ENCODE data around the gene ASB15. TPM values are rescaled to one million over a fixed set of nuclear protein-coding genes. Genes with fewer than 3 reads are reported as not detected.

ASB15 gene
- total RNA-seq, 1 donor from 2014 or later: 2.6 TPM

DNA sequence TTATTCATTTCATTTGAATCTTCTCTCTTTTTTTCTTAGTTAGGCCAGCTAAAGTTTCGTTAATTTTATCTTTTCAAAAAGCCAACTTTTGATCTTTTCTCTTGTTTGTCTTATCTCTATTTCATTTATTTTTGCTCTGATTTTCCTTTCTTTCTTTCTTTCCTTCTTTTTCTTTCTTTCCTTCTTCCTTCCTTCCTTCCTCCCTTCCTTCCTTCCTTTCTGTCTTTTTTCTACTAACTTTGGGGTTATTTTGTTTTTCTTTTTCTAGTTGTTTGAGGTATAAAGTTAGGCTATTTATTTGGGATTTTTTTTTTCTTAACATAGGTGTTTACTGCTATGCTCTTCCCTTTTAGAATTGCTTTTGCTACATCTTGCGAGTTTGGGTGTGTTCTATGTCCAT is 13.2 kb upstream of the ASB15 start:
- peaks cover 0 to 3% (median 2%) of the 10 kb centered on the region in 3 donors for H3K4me1 ChIP-seq (ENCODE audit: control insufficient read depth in 3 of 3, insufficient read depth in 3 of 3, low read length in 3 of 3)
- no peaks in the 10 kb centered on the region for H3K36me3 ChIP-seq (ENCODE audit: control insufficient read depth in 3 of 3, insufficient read depth in 3 of 3, low read length in 3 of 3)
- no peak overlapping the region for H3K27ac ChIP-seq (ENCODE audit: low read depth, low read length)
- no peak overlapping the region for H3K9ac ChIP-seq (ENCODE audit: low read depth in 1 of 3, low read length in 3 of 3)
- no peaks in the 10 kb centered on the region for H3K27me3 ChIP-seq (ENCODE audit: control insufficient read depth in 3 of 3, insufficient read depth in 3 of 3, low read length in 3 of 3)
- H3K9me3 ChIP-seq (ENCODE audit: control insufficient read depth in 3 of 3, low read length in 3 of 3): no peaks in the 10 kb centered on the region
- no peak overlapping the region for H3K4me3 ChIP-seq (ENCODE audit: low read length in 3 of 3)

- Histone ChIP-seq H3K27ac (ENCODE audit: low read depth, low read length) (no peak overlapping the region), H3K4me3 (ENCODE audit: low read length in 3 of 3) (no peak overlapping the region), H3K9me3 (ENCODE audit: control insufficient read depth in 3 of 3, low read length in 3 of 3) (no peaks in the 10 kb centered on the region), H3K9ac (ENCODE audit: low read depth in 1 of 3, low read length in 3 of 3) (no peak overlapping the region), H3K27me3 (ENCODE audit: control insufficient read depth in 3 of 3, insufficient read depth in 3 of 3, low read length in 3 of 3) (no peaks in the 10 kb centered on the region), H3K36me3 (ENCODE audit: control insufficient read depth in 3 of 3, insufficient read depth in 3 of 3, low read length in 3 of 3) (no peaks in the 10 kb centered on the region), H3K4me1 (ENCODE audit: control insufficient read depth in 3 of 3, insufficient read depth in 3 of 3, low read length in 3 of 3) (peaks cover 9 to 13% (median 12%) of the 10 kb centered on the region in 3 donors)
Measured at GRCh38 chr7:123594813-123595241, 6.8 kb upstream of the ASB15 start.

GRCh38 chr7:123598657-123599056 is 3.0 kb upstream of the ASB15 start:
- H3K36me3 ChIP-seq (ENCODE audit: control insufficient read depth in 3 of 3, insufficient read depth in 3 of 3, low read length in 3 of 3): no peaks in the 10 kb centered on the region
- no peaks in the 10 kb centered on the region for H3K27me3 ChIP-seq (ENCODE audit: control insufficient read depth in 3 of 3, insufficient read depth in 3 of 3, low read length in 3 of 3)
- H3K27ac ChIP-seq (ENCODE audit: low read depth, low read length): peak overlapping the region; percentile 96
- no peaks in the 10 kb centered on the region for H3K9me3 ChIP-seq (ENCODE audit: control insufficient read depth in 3 of 3, low read length in 3 of 3)
- H3K4me1 ChIP-seq (ENCODE audit: control insufficient read depth in 3 of 3, insufficient read depth in 3 of 3, low read length in 3 of 3): peaks cover 9 to 12% (median 11%) of the 10 kb centered on the region in 3 donors
- peak overlapping the region; percentile 57 to 68 (median 61) for H3K9ac ChIP-seq (ENCODE audit: low read depth in 1 of 3, low read length in 3 of 3)
- H3K4me3 ChIP-seq (ENCODE audit: low read length in 3 of 3): peak overlapping the region in 2 of 3 donors; percentile 4 to 22

GRCh38 chr7:123599766-123600165 is 1.9 kb upstream of the ASB15 start:
- H3K27me3 ChIP-seq (ENCODE audit: control insufficient read depth in 3 of 3, insufficient read depth in 3 of 3, low read length in 3 of 3): no peaks in the 10 kb centered on the region
- H3K27ac ChIP-seq (ENCODE audit: low read depth, low read length): peak overlapping the region; percentile 96
- H3K9ac ChIP-seq (ENCODE audit: low read depth in 1 of 3, low read length in 3 of 3): peak overlapping the region; percentile 57 to 68 (median 61)
- peaks cover 8 to 11% (median 9%) of the 10 kb centered on the region in 3 donors for H3K4me1 ChIP-seq (ENCODE audit: control insufficient read depth in 3 of 3, insufficient read depth in 3 of 3, low read length in 3 of 3)
- H3K36me3 ChIP-seq (ENCODE audit: control insufficient read depth in 3 of 3, insufficient read depth in 3 of 3, low read length in 3 of 3): no peaks in the 10 kb centered on the region
- no peaks in the 10 kb centered on the region for H3K9me3 ChIP-seq (ENCODE audit: control insufficient read depth in 3 of 3, low read length in 3 of 3)
- peak overlapping the region; percentile 29 to 59 (median 57) for H3K4me3 ChIP-seq (ENCODE audit: low read length in 3 of 3)

DNA sequence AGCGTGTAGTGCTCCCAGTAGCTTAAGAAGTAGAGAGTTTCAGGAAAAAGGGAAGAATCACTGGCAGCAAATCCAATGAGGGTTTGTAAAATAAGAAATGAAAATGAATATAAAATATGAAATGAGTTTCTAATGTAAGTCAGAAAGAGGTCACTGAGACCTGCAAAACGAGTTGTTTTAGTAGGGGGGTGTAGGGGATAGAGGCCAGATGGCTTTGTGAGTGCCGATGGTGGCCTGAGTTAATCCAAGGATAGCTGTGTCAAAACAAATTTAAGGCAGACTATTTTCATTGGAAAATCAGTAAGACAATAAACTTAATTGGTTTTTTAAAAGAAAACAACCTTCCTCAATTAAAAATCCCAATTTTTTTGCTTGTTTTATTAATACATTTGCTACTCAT is 745 bp upstream of the ASB15 start:
- Histone ChIP-seq H3K27me3 (ENCODE audit: control insufficient read depth in 3 of 3, insufficient read depth in 3 of 3, low read length in 3 of 3) (no peaks in the 10 kb centered on the region), H3K36me3 (ENCODE audit: control insufficient read depth in 3 of 3, insufficient read depth in 3 of 3, low read length in 3 of 3) (peaks cover 0 to 3% (median 0%) of the 10 kb centered on the region in 3 donors), H3K27ac (ENCODE audit: low read depth, low read length) (peak overlapping the region; percentile 96), H3K4me1 (ENCODE audit: control insufficient read depth in 3 of 3, insufficient read depth in 3 of 3, low read length in 3 of 3) (peaks cover 9% of the 10 kb centered on the region in 3 donors), H3K4me3 (ENCODE audit: low read length in 3 of 3) (peak overlapping the region; percentile 56 to 59 (median 57)), H3K9me3 (ENCODE audit: control insufficient read depth in 3 of 3, low read length in 3 of 3) (no peaks in the 10 kb centered on the region), H3K9ac (ENCODE audit: low read depth in 1 of 3, low read length in 3 of 3) (peak overlapping the region; percentile 79 to 84 (median 81))

- H3K27ac ChIP-seq (ENCODE audit: low read depth, low read length): peak overlapping the region; percentile 96
- peaks cover 9 to 18% (median 11%) of the 10 kb centered on the region in 3 donors for H3K4me1 ChIP-seq (ENCODE audit: control insufficient read depth in 3 of 3, insufficient read depth in 3 of 3, low read length in 3 of 3)
- peaks cover 0 to 3% (median 0%) of the 10 kb centered on the region in 3 donors for H3K36me3 ChIP-seq (ENCODE audit: control insufficient read depth in 3 of 3, insufficient read depth in 3 of 3, low read length in 3 of 3)
- peak overlapping the region; percentile 68 to 93 (median 76) for H3K9ac ChIP-seq (ENCODE audit: low read depth in 1 of 3, low read length in 3 of 3)
- peak overlapping the region; percentile 51 to 81 (median 57) for H3K4me3 ChIP-seq (ENCODE audit: low read length in 3 of 3)
- H3K27me3 ChIP-seq (ENCODE audit: control insufficient read depth in 3 of 3, insufficient read depth in 3 of 3, low read length in 3 of 3): no peaks in the 10 kb centered on the region
- no peaks in the 10 kb centered on the region for H3K9me3 ChIP-seq (ENCODE audit: control insufficient read depth in 3 of 3, low read length in 3 of 3)
Measured at GRCh38 chr7:123602648-123603047, 1.0 kb downstream of the ASB15 start.

- peak overlapping the region; percentile 41 to 59 (median 51) for H3K4me3 ChIP-seq (ENCODE audit: low read length in 3 of 3)
- peak overlapping the region; percentile 96 for H3K27ac ChIP-seq (ENCODE audit: low read depth, low read length)
- peaks cover 0 to 3% (median 0%) of the 10 kb centered on the region in 3 donors for H3K36me3 ChIP-seq (ENCODE audit: control insufficient read depth in 3 of 3, insufficient read depth in 3 of 3, low read length in 3 of 3)
- peaks cover under 1 to 25% (median 5%) of the 10 kb centered on the region in 3 donors for H3K4me1 ChIP-seq (ENCODE audit: control insufficient read depth in 3 of 3, insufficient read depth in 3 of 3, low read length in 3 of 3)
- no peaks in the 10 kb centered on the region for H3K9me3 ChIP-seq (ENCODE audit: control insufficient read depth in 3 of 3, low read length in 3 of 3)
- no peaks in the 10 kb centered on the region for H3K27me3 ChIP-seq (ENCODE audit: control insufficient read depth in 3 of 3, insufficient read depth in 3 of 3, low read length in 3 of 3)
- peak overlapping the region; percentile 19 to 68 (median 38) for H3K9ac ChIP-seq (ENCODE audit: low read depth in 1 of 3, low read length in 3 of 3)
Measured at GRCh38 chr7:123604739-123605138, 3.1 kb downstream of the ASB15 start.

- Histone ChIP-seq H3K4me1 (ENCODE audit: control insufficient read depth in 3 of 3, insufficient read depth in 3 of 3, low read length in 3 of 3) (peaks cover 9 to 33% (median 10%) of the 10 kb centered on the region in 3 donors), H3K9ac (ENCODE audit: low read depth in 1 of 3, low read length in 3 of 3) (peak overlapping the region in 2 of 3 donors; percentile 2 to 40), H3K9me3 (ENCODE audit: control insufficient read depth in 3 of 3, low read length in 3 of 3) (no peaks in the 10 kb centered on the region), H3K27me3 (ENCODE audit: control insufficient read depth in 3 of 3, insufficient read depth in 3 of 3, low read length in 3 of 3) (no peaks in the 10 kb centered on the region), H3K4me3 (ENCODE audit: low read length in 3 of 3) (peak overlapping the region in 1 of 3 donors; percentile 25), H3K36me3 (ENCODE audit: control insufficient read depth in 3 of 3, insufficient read depth in 3 of 3, low read length in 3 of 3) (peaks cover 0 to 3% (median 0%) of the 10 kb centered on the region in 3 donors), H3K27ac (ENCODE audit: low read depth, low read length) (peak overlapping the region; percentile 95)
Measured at GRCh38 chr7:123607423-123607975, 5.9 kb downstream of the ASB15 start.

DNA sequence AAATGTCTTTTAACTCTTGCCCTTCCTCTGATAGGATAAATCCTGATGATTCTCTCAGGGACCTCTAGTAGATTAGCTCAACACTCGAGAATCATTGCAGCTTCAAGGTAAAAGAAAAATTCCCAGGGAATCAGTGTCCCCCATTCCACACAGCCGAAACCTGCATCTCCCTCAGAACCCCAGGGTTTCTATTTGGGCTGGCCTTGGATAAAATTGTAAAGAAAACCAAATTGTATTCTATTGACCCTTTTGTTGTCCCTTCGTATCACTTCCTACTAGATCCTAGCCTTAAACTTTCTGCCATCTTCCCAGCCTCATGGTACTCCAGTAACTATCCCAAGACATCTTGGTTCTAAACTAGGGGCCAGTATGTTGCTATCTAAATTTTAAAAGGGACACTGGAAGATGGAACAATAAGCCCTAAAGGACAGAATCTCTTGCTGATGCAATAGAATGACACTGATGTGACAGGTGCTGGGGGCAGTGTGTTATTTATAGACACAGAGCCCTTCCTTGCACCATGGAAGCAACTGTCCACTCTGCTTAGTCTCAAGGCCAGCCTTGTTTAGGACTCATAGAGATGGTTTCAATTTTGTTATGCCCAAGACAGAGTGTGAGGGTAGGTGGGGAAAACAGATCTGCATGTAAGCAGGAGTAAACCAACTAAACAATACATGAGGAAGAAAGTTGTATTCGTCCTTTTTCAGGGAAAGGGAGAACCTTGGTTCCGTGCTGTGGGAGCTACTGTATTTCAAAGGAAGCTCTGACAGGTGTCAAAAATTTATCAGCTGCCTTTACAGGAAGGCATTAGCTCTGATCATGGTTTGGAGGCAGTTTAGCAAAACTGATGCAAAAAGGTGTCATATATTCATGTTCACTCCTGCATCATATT is 7.6 kb downstream of the ASB15 start:
- peaks cover 9 to 29% (median 15%) of the 10 kb centered on the region in 3 donors for H3K4me1 ChIP-seq (ENCODE audit: control insufficient read depth in 3 of 3, insufficient read depth in 3 of 3, low read length in 3 of 3)
- no peaks in the 10 kb centered on the region for H3K9me3 ChIP-seq (ENCODE audit: control insufficient read depth in 3 of 3, low read length in 3 of 3)

More for the DNA sequence above, 7.6 kb downstream of the ASB15 start:
- Histone ChIP-seq H3K27ac (ENCODE audit: low read depth, low read length) (peak overlapping the region; percentile 95), H3K36me3 (ENCODE audit: control insufficient read depth in 3 of 3, insufficient read depth in 3 of 3, low read length in 3 of 3) (peaks cover 0 to 3% (median 0%) of the 10 kb centered on the region in 3 donors), H3K9ac (ENCODE audit: low read depth in 1 of 3, low read length in 3 of 3) (peak overlapping the region; percentile 24 to 59 (median 57)), H3K4me3 (ENCODE audit: low read length in 3 of 3) (peak overlapping the region in 2 of 3 donors; percentile 13 to 35), H3K27me3 (ENCODE audit: control insufficient read depth in 3 of 3, insufficient read depth in 3 of 3, low read length in 3 of 3) (no peaks in the 10 kb centered on the region)

Measured in skeletal muscle tissue (tissue), 4 donors.